ENCODE data around the gene GH1.

DNA sequence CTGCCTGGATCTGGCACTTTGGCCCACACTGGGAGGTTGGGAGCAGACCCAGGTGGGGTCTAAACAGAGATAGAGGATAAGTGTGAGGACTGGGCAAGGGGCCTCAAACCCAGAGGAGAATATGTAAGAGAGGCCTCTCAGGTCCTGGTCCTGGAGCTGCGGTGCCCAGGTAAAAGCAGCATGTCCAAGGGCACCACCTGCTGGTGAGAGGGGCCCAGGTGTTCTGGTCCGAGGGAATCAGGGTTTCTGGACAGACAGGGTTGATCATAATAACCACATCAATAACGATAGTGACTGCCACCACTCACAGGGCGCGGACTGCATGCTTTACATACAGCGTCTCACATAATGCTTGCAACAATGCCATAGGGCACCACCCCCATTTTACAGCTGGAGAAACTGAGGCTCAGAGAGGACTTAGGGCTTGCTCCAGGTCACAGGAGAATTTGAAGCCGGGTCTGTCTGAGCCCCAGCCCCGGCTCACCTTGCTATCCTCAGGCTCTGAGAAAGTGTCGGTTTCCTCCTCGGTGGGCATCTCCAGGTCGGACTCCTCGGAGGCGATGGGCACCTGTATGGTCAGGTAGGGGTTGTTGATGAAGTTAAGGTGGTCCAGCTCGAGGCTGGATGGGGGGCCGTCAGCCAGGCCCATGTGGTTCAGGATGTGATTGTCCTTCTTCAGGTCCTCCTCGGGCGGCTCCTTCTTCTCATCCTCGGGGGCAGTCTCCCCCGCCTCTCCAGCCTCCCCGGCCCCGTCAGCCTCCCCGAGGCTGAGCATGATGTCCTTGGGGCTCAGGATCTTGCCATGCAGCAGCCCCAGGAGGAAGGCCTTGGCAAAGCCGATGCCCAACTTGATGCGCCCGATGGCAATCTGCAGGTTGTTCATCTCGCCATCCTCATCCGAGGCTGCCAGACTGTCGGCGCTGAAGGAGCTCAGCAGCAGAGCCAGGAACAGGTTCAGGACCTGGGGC, 32.6 kb upstream of the GH1 start:
- TF ChIP-seq CTCF (conservative IDR thresholded peaks at IDR 0.05; ENCODE audit: low read depth, low read length) (peak; percentile 35; the same call in 1 of the 2 replicates), EZH2 (IDR thresholded peaks at IDR 0.05; ENCODE audit: borderline replicate concordance, low read depth, low read length, poor library complexity, severe bottlenecking) (no peak)
